ENCODE data around the gene ARHGAP45. TPM values are rescaled to one million over a fixed set of nuclear protein-coding genes. Genes with fewer than 3 reads are reported as not detected.

The ARHGAP45 gene
- total RNA-seq, 2 experiments from 2014 or later: 123 to 136 TPM

DNA sequence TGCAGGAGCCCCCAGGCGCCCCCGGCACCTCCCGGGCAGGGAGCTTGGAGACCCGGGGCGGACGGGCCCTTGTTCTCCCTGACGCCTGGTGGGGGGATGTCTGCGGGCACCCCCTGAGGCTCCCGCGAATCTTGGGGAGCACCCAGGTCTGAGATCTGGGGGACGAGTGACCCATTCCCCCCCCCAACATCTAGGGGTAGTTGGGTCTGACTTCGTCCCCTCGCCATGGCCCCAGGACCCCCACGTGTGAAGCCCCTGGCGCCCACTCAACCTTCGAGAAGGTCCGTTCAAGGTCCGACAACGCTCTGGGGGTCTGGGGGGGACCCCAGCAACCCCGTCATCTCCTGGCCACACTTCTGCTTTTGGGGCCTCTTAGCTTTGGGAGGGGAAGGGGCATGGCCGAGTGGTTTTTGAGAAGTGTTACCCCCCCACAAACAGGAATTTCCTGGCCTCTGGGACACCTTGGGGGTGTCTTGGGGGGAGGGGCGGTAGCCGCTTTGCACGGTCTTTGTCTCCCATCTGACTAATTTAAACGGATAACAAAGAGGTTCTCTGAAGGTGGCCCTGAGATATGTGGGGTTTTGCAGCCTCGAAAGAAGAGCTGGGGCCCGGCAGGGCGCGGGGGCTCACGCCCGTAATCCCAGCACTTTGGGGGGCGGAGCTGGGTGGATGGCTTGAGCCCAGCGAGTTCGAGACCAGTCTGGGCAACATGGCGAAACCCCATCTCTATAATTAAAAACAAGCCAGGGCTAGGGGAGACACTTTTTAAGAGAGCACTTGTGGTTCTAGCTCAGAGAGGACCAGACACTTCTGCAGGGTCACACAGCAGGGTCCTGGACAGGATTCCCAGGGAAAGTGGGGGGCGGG lies 40.0 kb upstream of the ARHGAP45 start:
- no peaks in the 10 kb centered on the region for H3K9me3 Mint-ChIP-seq
- H3K27me3 Mint-ChIP-seq (ENCODE audit: low read depth): no peaks in the 10 kb centered on the region
- CTCF ChIA-PET: interaction anchor here (0.7 to 1.4 kb wide), 2 partner anchors 72 to 217 kb away, joined by 3 to 4 read pairs; no protein-coding TSS in a partner anchor
- peaks cover 6% of the 10 kb centered on the region for H3K36me3 Mint-ChIP-seq (ENCODE audit: low read depth)
- peak overlapping the region; percentile 89 for H3K4me3 Mint-ChIP-seq
- DNase-seq: peak; percentile 47
- peak overlapping the region; percentile 87 for H3K27ac Mint-ChIP-seq
- peaks cover 20% of the 10 kb centered on the region for H3K4me1 Mint-ChIP-seq (ENCODE audit: low read depth)
- intact Hi-C loops (cut with micrococcal nuclease): loop anchor here (1.0 to 10.0 kb wide), 2 partner anchors 13 to 378 kb away; partner anchors contain the start of genes ABCA7, DAZAP1 and GAMT

DNA sequence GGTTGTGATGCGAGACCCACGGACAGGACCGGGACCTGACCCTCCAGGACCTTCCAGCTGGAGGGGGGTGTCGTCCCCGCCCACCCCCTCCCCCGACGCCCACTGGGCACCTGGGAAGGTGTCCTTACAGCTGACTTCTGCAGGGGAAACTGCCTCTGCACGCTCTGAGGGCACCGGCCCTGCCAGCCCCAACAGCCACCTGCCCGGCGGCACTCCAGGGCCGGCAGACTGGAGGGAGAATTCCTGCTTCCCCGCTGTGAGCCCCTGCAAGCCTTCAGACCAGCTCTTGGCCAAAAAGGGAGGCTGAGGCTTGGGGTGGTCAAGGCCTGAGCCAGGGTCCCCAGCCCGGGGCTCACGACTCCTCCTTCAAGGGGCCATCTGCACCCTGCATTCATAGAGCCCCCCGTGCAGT lies 39.3 kb upstream of the ARHGAP45 start:
- peaks cover 13% of the 10 kb centered on the region for H3K36me3 Mint-ChIP-seq (ENCODE audit: low read depth)
- H3K9me3 Mint-ChIP-seq: no peaks in the 10 kb centered on the region
- intact Hi-C loops (cut with micrococcal nuclease): loop anchor here (10.0 kb wide), 1 partner anchor 377 kb away; the partner anchor contains the start of genes DAZAP1 and GAMT
- peaks cover 20% of the 10 kb centered on the region for H3K4me1 Mint-ChIP-seq (ENCODE audit: low read depth)
- peak overlapping the region; percentile 76 for H3K27ac Mint-ChIP-seq
- DNase-seq: no peak
- peak overlapping the region; percentile 89 for H3K4me3 Mint-ChIP-seq
- H3K27me3 Mint-ChIP-seq (ENCODE audit: low read depth): no peaks in the 10 kb centered on the region
- CTCF ChIA-PET: interaction anchor here (0.6 kb wide), 1 partner anchor 956 kb away, joined by 6 read pairs; no protein-coding TSS in a partner anchor

DNA sequence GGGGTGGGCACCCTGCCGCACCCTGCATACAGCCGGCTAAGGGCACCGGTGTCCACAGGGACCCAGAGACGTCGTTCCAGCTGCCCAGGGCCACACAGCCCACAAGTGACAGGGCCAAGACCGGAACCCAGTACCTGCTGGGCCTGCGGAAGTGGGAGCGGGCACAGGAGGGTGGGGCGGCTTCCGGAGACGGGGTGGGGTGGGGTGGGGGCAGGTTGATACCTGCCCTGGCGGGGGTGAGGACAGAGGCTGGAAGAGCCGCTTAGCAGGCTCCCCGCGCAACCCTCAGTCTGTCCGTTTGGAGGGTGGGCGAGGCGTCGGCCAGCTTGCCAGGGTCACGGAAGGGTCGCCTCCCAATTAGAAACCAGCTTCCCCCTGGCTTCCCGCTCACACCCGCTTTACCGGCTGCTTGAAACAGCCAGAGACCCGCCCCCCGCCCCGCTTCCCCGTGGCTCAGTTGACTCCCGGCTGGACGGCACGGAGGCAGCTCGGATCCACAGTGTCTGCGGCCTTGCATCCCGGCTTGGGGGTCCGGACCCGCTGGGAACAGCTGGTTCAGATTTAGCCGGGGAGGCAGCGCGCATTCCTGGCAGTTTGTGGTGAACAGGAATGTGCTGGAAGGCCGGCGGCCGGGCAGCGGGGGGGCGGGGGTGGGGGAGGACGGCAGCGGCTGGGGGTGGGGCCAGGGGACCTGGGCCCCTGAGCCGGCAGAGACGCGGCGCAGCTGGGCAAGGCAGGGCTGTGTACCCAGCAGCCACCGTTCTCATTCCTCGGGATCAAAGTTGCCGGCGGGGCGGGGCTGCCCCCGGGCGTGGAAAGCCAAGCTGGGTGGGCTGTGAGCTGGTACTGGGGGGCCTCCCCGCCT lies 38.7 kb upstream of the ARHGAP45 start:
- H3K9me3 Mint-ChIP-seq: no peaks in the 10 kb centered on the region
- peaks cover 24% of the 10 kb centered on the region for H3K4me1 Mint-ChIP-seq (ENCODE audit: low read depth)
- no peaks in the 10 kb centered on the region for H3K27me3 Mint-ChIP-seq (ENCODE audit: low read depth)
- peak; percentile 69 for DNase-seq
- CTCF ChIA-PET: interaction anchor here (0.6 to 1.1 kb wide), 6 partner anchors 37 to 956 kb away, joined by 3 to 6 read pairs (median 3); no protein-coding TSS in a partner anchor
- peaks cover 18% of the 10 kb centered on the region for H3K36me3 Mint-ChIP-seq (ENCODE audit: low read depth)
- H3K4me3 Mint-ChIP-seq: peak overlapping the region; percentile 89
- H3K27ac Mint-ChIP-seq: peak overlapping the region; percentile 76
- intact Hi-C loops (cut with micrococcal nuclease): loop anchor here (10.0 kb wide), 1 partner anchor 377 kb away; the partner anchor contains the start of genes DAZAP1 and GAMT

DNA sequence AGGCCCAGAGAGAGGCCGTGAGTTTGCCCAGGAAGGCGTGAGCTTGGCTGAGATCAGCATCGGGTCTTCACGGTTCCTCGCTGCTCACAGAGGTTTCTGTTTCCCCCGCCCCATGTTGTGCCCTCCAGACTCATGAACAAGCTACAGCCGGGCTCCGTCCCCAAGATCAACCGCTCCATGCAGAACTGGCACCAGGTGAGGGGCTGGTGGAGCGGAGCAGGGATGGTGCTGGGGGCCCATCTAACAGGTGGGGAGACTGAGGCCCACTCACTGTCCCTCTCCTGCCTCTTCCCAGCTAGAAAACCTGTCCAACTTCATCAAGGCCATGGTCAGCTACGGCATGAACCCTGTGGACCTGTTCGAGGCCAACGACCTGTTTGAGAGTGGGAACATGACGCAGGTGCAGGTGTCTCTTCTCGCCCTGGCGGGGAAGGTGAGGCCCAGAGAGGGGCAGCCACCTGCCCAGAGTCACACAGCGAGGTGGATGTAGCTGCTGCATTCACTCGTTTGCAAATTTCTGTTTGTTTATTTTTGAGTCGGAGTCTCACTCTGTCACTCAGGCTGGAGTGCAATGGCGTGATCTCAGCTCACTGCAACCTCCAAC lies 34.6 kb upstream of the ARHGAP45 start:
- no peak overlapping the region for H3K4me3 Mint-ChIP-seq

DNA sequence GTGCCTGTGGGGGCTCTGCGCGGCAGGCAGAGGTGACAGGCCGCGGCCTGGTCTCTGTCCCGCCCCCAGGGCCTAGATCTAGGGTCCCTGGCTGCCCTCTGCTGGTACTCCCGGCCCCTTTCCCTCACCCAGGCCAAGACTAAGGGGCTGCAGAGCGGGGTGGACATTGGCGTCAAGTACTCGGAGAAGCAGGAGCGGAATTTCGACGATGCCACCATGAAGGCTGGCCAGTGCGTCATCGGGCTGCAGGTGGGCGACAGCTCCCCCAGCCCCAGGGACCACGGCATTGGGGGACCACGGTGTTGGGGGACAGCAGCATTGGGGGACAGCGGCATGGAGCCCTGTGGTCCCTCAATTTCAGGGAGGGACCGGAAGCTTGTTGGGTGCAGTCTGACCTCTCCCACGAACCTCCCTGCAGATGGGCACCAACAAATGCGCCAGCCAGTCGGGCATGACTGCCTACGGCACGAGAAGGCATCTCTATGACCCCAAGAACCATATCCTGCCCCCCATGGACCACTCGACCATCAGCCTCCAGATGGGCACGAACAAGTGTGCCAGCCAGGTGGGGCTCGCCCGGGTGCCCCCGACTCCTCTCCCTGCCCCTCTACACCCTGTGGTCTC lies 30.9 kb upstream of the ARHGAP45 start:
- Mint-ChIP-seq H3K4me1 (ENCODE audit: low read depth) (peaks cover 39% of the 10 kb centered on the region), H3K27me3 (ENCODE audit: low read depth) (no peaks in the 10 kb centered on the region), H3K9me3 (no peaks in the 10 kb centered on the region), H3K36me3 (ENCODE audit: low read depth) (peaks cover 41% of the 10 kb centered on the region), H3K4me3 (no peak overlapping the region), H3K27ac (no peak overlapping the region)
- DNase-seq: no peak
- CTCF ChIA-PET: no interaction called here
- intact Hi-C loops (cut with micrococcal nuclease): no loop called here

More for the DNA sequence above, 34.6 kb upstream of the ARHGAP45 start:
- peaks cover 28% of the 10 kb centered on the region for H3K4me1 Mint-ChIP-seq (ENCODE audit: low read depth)
- H3K36me3 Mint-ChIP-seq (ENCODE audit: low read depth): peaks cover 35% of the 10 kb centered on the region
- no peak for DNase-seq
- no peak overlapping the region for H3K27ac Mint-ChIP-seq
- intact Hi-C loops (cut with micrococcal nuclease): no loop called here
- CTCF ChIA-PET: interaction anchor here (0.5 to 0.7 kb wide), 2 partner anchors 140 to 249 kb away, joined by 3 read pairs; partner anchors contain the start of gene MED16
- no peaks in the 10 kb centered on the region for H3K9me3 Mint-ChIP-seq
- H3K27me3 Mint-ChIP-seq (ENCODE audit: low read depth): no peaks in the 10 kb centered on the region

DNA sequence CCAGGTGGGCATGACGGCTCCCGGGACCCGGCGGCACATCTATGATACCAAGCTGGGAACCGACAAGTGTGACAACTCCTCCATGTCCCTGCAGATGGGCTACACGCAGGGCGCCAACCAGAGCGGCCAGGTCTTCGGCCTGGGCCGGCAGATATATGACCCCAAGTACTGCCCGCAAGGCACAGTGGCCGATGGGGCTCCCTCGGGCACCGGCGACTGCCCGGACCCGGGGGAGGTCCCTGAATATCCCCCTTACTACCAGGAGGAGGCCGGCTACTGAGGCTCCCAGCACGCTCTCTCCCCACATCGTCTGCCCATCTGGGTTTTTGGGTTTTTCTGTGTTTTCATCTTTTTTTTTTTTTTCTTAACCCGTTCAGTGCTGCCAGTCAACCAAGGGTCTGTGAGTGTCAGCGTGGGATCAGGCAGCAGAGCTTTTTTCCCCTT lies 29.3 kb upstream of the ARHGAP45 start:
- intact Hi-C loops (cut with micrococcal nuclease): loop anchor here (2.0 kb wide), 2 partner anchors 31 to 39 kb away; no protein-coding TSS in a partner anchor
- Mint-ChIP-seq H3K4me1 (ENCODE audit: low read depth) (peaks cover 47% of the 10 kb centered on the region), H3K4me3 (peak overlapping the region; percentile 94), H3K27me3 (ENCODE audit: low read depth) (no peaks in the 10 kb centered on the region), H3K36me3 (ENCODE audit: low read depth) (peaks cover 34% of the 10 kb centered on the region), H3K27ac (peak overlapping the region; percentile 78), H3K9me3 (no peaks in the 10 kb centered on the region)
- CTCF ChIA-PET: interaction anchor here (0.7 kb wide), 1 partner anchor 30 kb away, joined by 3 read pairs; no protein-coding TSS in a partner anchor
- no peak for DNase-seq

DNA sequence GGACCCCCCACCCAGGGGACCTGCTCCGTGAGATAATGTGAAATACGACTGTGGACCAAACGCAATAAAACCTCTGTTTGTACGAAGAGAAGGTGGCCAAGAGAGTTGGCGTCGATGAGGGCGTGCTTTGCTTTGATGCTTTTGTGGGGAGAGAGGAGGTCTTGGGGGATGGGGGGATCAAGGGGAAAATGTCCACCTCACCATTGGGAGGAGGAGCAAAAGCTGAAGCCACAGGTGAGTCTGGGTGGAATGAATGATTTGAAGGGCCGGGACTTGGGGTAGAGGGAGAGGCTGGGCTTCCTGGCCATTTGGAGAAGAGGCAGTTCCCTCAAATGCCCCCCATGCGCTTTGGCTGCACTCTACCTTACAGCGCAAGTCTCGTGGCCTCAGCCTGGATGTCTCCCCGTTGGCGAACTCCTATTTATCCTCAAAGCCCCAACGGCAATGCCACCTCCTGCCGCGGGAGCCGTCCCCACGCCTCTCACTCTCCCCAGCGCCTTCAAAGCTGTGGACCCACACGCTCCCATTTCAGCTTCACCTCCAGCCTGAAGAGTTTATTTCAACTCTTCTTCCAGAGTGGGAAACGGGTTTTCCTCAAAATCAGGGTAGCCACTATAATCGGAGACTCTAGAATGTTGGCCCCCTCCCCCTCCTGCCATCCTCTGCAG lies 27.9 kb upstream of the ARHGAP45 start:
- DNase-seq: no peak
- Mint-ChIP-seq H3K4me3 (peak overlapping the region; percentile 94), H3K27ac (peak overlapping the region; percentile 60), H3K27me3 (ENCODE audit: low read depth) (no peaks in the 10 kb centered on the region), H3K4me1 (ENCODE audit: low read depth) (peaks cover 41% of the 10 kb centered on the region), H3K36me3 (ENCODE audit: low read depth) (peaks cover 27% of the 10 kb centered on the region), H3K9me3 (no peaks in the 10 kb centered on the region)
- intact Hi-C loops (cut with micrococcal nuclease): loop anchor here (2.0 kb wide), 2 partner anchors 30 to 38 kb away; no protein-coding TSS in a partner anchor
- CTCF ChIA-PET: interaction anchor here (1.1 kb wide), 2 partner anchors 9 to 25 kb away, joined by 3 to 4 read pairs; no protein-coding TSS in a partner anchor

DNA sequence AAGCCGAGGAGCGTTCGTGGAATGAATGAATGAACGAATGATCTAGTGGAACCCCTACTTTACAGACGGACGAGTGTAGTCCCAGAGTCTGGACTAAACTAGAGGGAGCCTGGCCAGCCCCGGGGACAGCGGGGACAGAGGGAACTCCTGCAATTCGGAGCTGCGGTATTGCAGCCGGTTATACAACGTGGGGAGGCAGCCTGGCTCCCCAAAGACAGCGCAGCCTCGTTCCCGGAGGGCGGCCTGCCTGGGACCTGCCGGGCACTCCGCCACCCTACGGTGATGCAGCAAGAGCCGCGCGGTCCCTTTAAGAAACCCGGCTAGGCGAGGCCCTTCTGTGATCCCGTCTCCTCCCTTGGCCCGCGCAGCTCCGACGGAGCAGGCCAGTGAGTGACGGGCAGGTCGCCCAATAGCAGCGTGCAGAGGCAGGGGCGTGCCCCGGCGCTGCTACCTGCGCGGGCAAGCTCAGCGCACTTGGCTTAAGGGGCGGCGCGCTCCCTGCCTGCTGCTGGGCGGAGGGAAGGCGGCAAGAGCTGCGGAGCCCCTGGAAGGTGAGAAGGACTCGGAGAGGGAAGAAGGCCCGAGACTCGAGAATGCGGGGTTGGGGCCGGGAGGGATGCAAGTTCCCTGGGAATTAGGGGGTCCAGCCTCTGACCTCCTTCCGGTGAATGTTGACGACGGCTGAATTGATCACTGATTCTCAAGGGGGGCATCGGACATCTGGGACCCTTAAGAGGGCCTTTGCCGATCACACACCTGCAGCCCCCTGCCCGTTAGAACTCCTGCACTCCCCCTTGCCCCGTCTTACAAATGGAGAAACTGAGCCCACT lies 27.1 kb upstream of the ARHGAP45 start, which contains the start of gene ABCA7:
Gene ABCA7 (plus strand): TSS at position 462 of the 830 bp plus-strand sequence. CDS start 1,255 bp downstream, outside the sequence.
- peak; percentile 100 for DNase-seq
- H3K4me3 Mint-ChIP-seq: peak within 1 kb of the TSS; percentile 94
- H3K27ac Mint-ChIP-seq: peak within 1 kb of the TSS; percentile 65
- peaks cover 41% of the 10 kb centered on the region for H3K4me1 Mint-ChIP-seq (ENCODE audit: low read depth)
- CTCF ChIA-PET: interaction anchor here (1.1 to 1.2 kb wide), 3 partner anchors 10 to 204 kb away, joined by 3 to 4 read pairs (median 3); no protein-coding TSS in a partner anchor
- H3K9me3 Mint-ChIP-seq: no peaks in the 10 kb centered on the region
- no peaks in the 10 kb centered on the region for H3K27me3 Mint-ChIP-seq (ENCODE audit: low read depth)
- peaks cover 27% of the 10 kb centered on the region for H3K36me3 Mint-ChIP-seq (ENCODE audit: low read depth)
- intact Hi-C loops (cut with micrococcal nuclease): loop anchor here (1.0 to 2.0 kb wide), 5 partner anchors 14 to 55 kb away; partner anchors contain the start of genes CNN2, POLR2E, RNU6-2 and TMEM259

DNA sequence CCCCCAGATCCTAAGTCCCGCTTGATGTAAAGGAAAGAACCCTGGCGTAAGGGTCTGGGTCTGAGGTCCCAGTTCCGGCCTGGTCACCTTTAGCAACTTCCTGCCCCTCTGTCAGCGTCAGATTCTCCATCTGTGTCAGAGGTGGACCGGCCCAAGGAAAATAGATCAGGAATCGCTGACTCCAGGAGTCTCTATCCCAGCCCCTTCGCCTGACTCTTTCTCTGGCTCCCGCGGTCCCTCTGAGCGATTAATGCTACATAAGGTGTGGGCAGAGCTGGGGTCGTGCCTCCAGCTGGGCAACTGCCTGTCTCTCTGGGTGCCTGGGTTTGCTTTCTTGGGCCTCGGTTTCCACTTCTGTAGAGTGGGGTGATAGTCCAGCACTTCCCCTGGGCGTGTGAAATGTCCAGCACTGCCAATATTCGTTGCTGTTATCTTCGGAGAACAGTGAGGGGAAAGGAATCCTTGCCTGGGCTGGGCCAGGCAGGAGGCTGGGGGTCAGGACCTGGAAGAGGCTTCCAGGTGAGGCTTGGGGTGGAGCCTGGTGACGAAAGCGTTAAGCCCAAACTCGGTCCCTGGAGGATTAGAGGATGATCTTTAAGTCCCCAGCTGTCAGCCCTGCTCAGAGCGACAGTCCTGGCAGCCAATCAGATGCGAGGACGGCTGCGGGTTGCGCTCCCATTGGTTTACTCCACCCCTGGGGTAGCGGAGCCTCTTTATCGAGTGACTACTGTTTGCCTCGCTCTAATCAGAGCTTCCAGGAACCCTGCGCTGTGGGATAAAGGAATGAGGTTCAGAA lies 26.3 kb upstream of the ARHGAP45 start:
- Mint-ChIP-seq H3K36me3 (ENCODE audit: low read depth) (peaks cover 25% of the 10 kb centered on the region), H3K27me3 (ENCODE audit: low read depth) (no peaks in the 10 kb centered on the region), H3K4me1 (ENCODE audit: low read depth) (peaks cover 40% of the 10 kb centered on the region), H3K27ac (no peak overlapping the region), H3K4me3 (peak overlapping the region; percentile 94), H3K9me3 (no peaks in the 10 kb centered on the region)
- CTCF ChIA-PET: interaction anchor here (0.6 to 1.2 kb wide), 3 partner anchors 10 to 423 kb away, joined by 3 to 4 read pairs (median 4); no protein-coding TSS in a partner anchor
- DNase-seq: peak; percentile 95
- intact Hi-C loops (cut with micrococcal nuclease): loop anchor here (1.0 to 2.0 kb wide), 3 partner anchors 14 to 54 kb away; partner anchors contain the start of genes CNN2, POLR2E, RNU6-2 and TMEM259

Measured in activated naive CD4-positive, alpha-beta T cell treated with anti-CD3 and anti-CD28 coated beads for 36 hours (primary cell).